Kidney capillary endothelial cell (primary cell): ENCODE measurements around the gene GFPT2.
"Not testable (repeated sequence)": the region's sequence is repeated elsewhere in the genome, so short reads cannot be mapped to it uniquely, and the experiment has no call there.

ENCODE experiments used
- DNase-seq: peaks from one replicate; pipeline ENCODE4 v3.0.0-alpha.2; 2018; ENCODE audit warnings: low spot score

The GFPT2 gene

GRCh38 chr5:180304431-180305375 lies 48.4 kb downstream of the GFPT2 start:
- no peak for DNase-seq

GRCh38 chr5:180304016-180304292 lies 49.2 kb downstream of the GFPT2 start:
- no peak for DNase-seq

GRCh38 chr5:180303226-180304015 lies 49.7 kb downstream of the GFPT2 start:
- DNase-seq, result no peak

- no peak for DNase-seq
Observed at GRCh38 chr5:180302256-180302655, 50.9 kb downstream of the GFPT2 start.

- no peak for DNase-seq
Observed at GRCh38 chr5:180301253-180301652, 51.9 kb downstream of the GFPT2 start.

- no peak for DNase-seq
Observed at GRCh38 chr5:180299526-180299925, 53.6 kb downstream of the GFPT2 start.

GRCh38 chr5:180299014-180299413 lies 54.1 kb downstream of the GFPT2 start:
- not testable (repeated sequence) for DNase-seq

GRCh38 chr5:180297587-180298282 lies 55.4 kb downstream of the GFPT2 start:
- DNase-seq, result no peak

GRCh38 chr5:180296771-180297170 lies 56.4 kb downstream of the GFPT2 start:
- no peak for DNase-seq

GRCh38 chr5:180294913-180295555 lies 58.1 kb downstream of the GFPT2 start:
- DNase-seq, result no peak

GRCh38 chr5:180294411-180294810 lies 58.7 kb downstream of the GFPT2 start:
- no peak for DNase-seq

- DNase-seq, result peak; percentile 73
Observed at GRCh38 chr5:180291943-180292831, 60.9 kb downstream of the GFPT2 start, which contains the start of gene MAPK9. MAPK9 (minus strand) TSS chr5:180292083; CDS start chr5:180280561, 11,522 bp downstream.

GRCh38 chr5:180291234-180291940 lies 61.7 kb downstream of the GFPT2 start:
- DNase-seq, result peak; percentile 10

- no peak for DNase-seq
Observed at GRCh38 chr5:180290568-180291233, 62.4 kb downstream of the GFPT2 start.

GRCh38 chr5:180289966-180290365 lies 63.2 kb downstream of the GFPT2 start:
- no peak for DNase-seq

- no peak for DNase-seq
Observed at GRCh38 chr5:180289433-180289832, 63.7 kb downstream of the GFPT2 start.

- DNase-seq, result no peak
Observed at GRCh38 chr5:180287868-180288267, 65.3 kb downstream of the GFPT2 start.

- no peak for DNase-seq
Observed at GRCh38 chr5:180287404-180287803, 65.7 kb downstream of the GFPT2 start.

- no peak for DNase-seq
Observed at GRCh38 chr5:180284149-180284548, 69.0 kb downstream of the GFPT2 start.
